Dendritic cell treated with granulocyte-macrophage colony-stimulating factor and Interleukin-4, amounts not matched to agents 40 ng/mL and 50 ng/mL, for 4 days (primary cell): ENCODE measurements around the gene CNPPD1.

Experiments
- H3K27ac Mint-ChIP-seq: one replicate; pipeline ENCODE4 v1.8.0; 2022; ENCODE audit warnings: mild to moderate bottlenecking, mixed read lengths
- H3K27me3 Mint-ChIP-seq: one replicate; pipeline ENCODE4 v1.8.0; 2022; ENCODE audit warnings: mild to moderate bottlenecking, mixed read lengths
- H3K36me3 Mint-ChIP-seq: one replicate; pipeline ENCODE4 v1.8.0; 2022; ENCODE audit warnings: low read depth, mixed read lengths
- H3K4me1 Mint-ChIP-seq: one replicate; pipeline ENCODE4 v1.8.0; 2022; ENCODE audit warnings: low read depth, mixed read lengths
- H3K4me3 Mint-ChIP-seq: one replicate; pipeline ENCODE4 v1.8.0; 2022; ENCODE audit warnings: mild to moderate bottlenecking, moderate library complexity, mixed read lengths
- H3K9me3 Mint-ChIP-seq: one replicate; pipeline ENCODE4 v1.8.0; 2022; ENCODE audit warnings: mixed read lengths
- intact Hi-C: fragments of 100-400 bp; cut with micrococcal nuclease; formaldehyde crosslinking; loops from one replicate; pipeline ENCODE4 v1.15.0; 2022

The CNPPD1 gene

GRCh38 chr2:219214141-219214540, 37.4 kb upstream of the CNPPD1 start:
- Mint-ChIP-seq H3K9me3 (no peaks in the 10 kb centered on the region), H3K4me3 (no peak overlapping the region), H3K27ac (no peak overlapping the region), H3K27me3 (peaks cover 15% of the 10 kb centered on the region), H3K4me1 (peaks cover 40% of the 10 kb centered on the region), H3K36me3 (peaks cover 70% of the 10 kb centered on the region)
- intact Hi-C loops = no loop called here

DNA sequence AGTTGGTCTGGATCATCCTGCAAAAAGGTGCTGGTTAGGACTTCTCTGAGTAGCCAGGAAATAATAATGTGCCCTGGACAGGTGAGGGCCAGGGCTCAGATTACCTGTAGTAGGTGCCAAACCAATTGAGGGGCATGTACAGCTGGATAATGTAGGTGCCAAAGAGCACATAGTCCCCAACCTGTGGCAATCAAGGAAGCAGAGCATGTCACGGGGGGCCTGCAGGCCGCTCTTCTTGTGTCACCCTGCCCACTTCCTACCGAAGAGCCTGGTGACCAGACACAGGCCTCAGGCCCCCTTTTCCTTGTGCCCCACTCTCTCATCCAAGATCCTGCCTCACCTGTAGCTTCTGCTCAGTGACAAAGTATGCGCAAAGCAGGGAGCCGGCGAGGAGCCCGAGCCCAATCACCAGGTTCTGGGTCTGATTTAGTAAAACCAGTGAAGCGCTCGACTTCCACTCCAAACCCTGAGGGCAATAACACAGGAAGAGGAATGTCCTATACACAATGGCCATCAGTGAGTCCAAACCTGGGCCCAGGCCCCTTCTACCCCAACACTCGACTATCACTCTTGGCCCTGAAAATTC, 36.9 kb upstream of the CNPPD1 start:
- H3K4me1 Mint-ChIP-seq = peaks cover 41% of the 10 kb centered on the region
- peaks cover 75% of the 10 kb centered on the region for H3K36me3 Mint-ChIP-seq
- H3K27ac Mint-ChIP-seq = no peak overlapping the region

DNA sequence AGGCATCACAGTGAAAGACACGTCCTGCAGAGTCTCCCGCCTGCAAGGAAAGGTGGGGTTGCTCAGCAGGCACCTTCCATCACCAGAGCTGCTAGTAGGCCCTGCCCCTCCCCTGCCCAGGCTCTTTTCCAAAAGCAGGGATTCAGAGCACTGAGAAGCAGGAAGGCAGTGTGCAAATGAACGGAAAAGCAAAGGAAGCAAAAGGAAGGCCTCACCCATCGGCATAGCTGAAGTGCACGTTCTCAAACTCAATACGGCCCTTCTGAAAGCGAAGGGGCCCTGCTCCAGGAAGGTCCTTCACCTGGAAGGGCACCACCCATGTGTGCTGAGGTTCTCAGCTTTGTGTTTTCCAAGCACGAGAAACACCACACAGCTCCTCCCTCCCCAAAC, 36.3 kb upstream of the CNPPD1 start:
- Mint-ChIP-seq H3K27ac (no peak overlapping the region), H3K36me3 (peaks cover 81% of the 10 kb centered on the region), H3K4me1 (peaks cover 40% of the 10 kb centered on the region), H3K27me3 (peaks cover 15% of the 10 kb centered on the region), H3K4me3 (no peak overlapping the region), H3K9me3 (no peaks in the 10 kb centered on the region)
- intact Hi-C loops = no loop called here

More for the DNA sequence above, 36.9 kb upstream of the CNPPD1 start:
- H3K9me3 Mint-ChIP-seq = no peaks in the 10 kb centered on the region
- intact Hi-C loops = no loop called here
- H3K27me3 Mint-ChIP-seq = peaks cover 15% of the 10 kb centered on the region
- no peak overlapping the region for H3K4me3 Mint-ChIP-seq

GRCh38 chr2:219210886-219211362, 34.2 kb upstream of the CNPPD1 start:
- intact Hi-C loops = loop anchor here (1.0 kb wide), 1 partner anchor 51 kb away; the partner anchor contains the start of gene NHEJ1
- H3K9me3 Mint-ChIP-seq = no peaks in the 10 kb centered on the region
- H3K36me3 Mint-ChIP-seq = peaks cover 74% of the 10 kb centered on the region
- peaks cover 4% of the 10 kb centered on the region for H3K27me3 Mint-ChIP-seq
- H3K27ac Mint-ChIP-seq = no peak overlapping the region
- H3K4me3 Mint-ChIP-seq = no peak overlapping the region
- peaks cover 36% of the 10 kb centered on the region for H3K4me1 Mint-ChIP-seq

DNA sequence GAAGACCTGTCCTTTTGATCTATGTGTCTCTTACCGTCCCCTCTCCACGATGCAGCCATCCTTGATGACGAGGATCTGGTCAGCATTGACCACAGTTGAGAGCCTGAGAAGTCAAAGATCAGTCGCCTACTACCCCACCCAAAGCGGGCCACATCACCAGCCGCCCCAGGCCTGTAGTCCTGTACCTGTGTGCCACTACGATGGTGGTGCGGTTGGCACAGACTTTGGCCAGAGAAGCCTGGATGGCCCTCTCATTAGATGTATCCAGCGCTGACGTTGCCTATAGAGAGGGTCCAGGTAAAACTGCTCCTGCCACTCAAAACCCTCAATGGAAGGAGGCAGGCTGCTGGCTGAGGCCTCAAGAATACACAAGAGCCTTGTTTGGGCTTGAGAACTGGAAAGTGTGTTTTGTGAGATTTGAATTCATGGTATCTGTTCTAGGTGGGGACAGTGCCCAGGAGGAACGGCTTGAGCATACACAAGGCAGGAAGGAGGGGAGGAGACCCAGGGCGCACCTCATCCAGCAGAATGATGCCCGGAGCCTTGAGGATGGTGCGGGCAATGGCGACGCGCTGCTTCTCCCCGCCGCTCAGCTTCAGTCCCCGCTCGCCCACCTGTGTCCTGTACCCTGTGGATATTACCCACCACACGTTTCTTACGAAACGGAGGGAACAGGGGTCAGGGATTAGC, 33.6 kb upstream of the CNPPD1 start:
- H3K36me3 Mint-ChIP-seq = peaks cover 69% of the 10 kb centered on the region
- intact Hi-C loops = no loop called here
- peaks cover 2% of the 10 kb centered on the region for H3K27me3 Mint-ChIP-seq
- H3K9me3 Mint-ChIP-seq = no peaks in the 10 kb centered on the region
- H3K27ac Mint-ChIP-seq = peak overlapping the region; percentile 1
- no peak overlapping the region for H3K4me3 Mint-ChIP-seq
- H3K4me1 Mint-ChIP-seq = peaks cover 33% of the 10 kb centered on the region

DNA sequence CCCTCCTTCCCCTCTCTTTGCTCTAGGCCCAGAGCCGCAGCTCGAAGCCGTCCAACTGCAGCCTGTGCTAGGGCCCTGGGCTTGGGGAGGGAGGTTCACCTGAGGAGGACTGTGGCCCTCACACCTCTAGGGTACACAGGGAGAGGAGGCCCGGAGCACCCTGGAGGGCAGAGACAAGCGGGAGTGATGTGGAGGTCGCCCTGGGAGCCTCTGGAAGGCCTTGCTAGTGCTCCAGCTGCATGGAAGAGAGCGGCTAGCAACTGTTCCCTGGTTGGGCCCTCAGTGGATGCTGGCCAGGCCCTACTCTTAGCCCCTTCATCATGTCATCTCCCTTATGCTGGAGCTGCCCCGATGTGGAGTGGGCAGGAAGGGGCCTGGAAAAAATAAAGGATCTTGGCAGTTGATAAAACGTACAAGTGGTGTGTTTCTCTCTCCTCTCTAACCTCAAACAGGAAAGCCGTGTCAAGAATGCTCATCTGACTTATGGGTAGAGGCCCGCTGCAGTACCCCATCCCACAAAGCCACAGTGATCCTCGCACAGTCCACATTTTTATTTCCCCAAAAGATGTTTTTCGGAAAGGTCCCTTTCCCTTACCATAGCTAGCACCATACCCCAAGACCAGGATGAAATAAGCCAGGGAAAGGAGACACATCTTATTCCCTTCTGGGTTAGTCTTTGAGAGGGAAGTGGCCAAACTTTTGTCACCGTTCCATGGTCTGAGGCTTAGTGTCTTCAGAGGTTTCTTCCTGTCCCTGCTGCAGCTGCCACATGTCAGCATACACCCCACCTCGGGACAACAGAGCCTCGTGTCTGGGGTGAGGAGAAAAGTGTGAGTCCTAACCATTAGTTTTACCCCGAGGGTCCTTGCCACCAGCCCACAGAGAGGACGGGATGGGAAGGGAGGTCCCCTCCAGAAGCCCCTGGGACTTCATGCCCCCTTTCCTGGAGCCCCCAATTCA, 32.8 kb upstream of the CNPPD1 start:
- H3K36me3 Mint-ChIP-seq = peaks cover 64% of the 10 kb centered on the region
- intact Hi-C loops = no loop called here
- no peak overlapping the region for H3K4me3 Mint-ChIP-seq
- H3K9me3 Mint-ChIP-seq = peaks cover 4% of the 10 kb centered on the region
- peaks cover 33% of the 10 kb centered on the region for H3K4me1 Mint-ChIP-seq
- peak overlapping the region; percentile 83 for H3K27ac Mint-ChIP-seq
- H3K27me3 Mint-ChIP-seq = peaks cover 4% of the 10 kb centered on the region

DNA sequence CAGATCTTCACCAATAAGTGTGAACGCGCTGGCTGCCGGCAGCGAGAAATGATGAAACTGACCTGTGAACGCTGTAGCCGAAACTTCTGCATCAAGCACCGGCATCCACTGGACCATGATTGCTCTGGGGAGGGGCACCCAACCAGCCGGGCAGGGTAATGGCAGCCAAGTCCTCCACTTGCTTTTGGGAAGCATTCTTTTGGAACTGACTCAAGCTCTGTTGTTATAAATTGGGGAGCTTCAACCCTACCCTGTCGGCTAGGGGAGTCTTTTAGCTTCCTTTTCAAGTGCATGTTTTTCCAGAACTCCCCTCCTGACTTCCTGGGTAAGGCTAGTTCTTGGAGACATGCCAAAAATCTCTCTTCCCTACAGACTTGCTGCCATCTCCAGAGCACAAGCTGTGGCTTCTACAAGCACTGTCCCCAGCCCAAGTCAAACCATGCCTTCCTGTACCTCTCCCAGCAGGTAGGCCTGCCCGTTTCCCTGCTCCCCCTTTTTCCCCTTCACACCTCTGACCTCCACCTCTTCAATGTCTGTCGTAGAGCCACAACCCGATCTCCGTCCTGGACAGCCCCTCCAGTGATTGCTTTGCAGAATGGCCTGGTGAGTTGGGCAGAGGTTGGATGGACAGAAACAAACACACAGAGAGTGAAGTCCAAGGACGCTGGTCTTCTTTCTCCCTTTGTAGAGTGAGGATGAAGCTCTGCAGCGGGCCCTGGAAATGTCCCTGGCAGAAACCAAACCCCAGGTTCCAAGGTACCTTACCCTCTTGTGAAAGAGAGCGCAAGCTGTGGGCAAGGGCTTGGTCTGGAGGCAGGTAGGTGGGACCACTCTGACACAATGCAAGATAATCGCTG, 31.4 kb upstream of the CNPPD1 start:
- Mint-ChIP-seq H3K4me3 (peak overlapping the region; percentile 71), H3K27me3 (peaks cover 4% of the 10 kb centered on the region), H3K27ac (peak overlapping the region; percentile 83), H3K36me3 (peaks cover 50% of the 10 kb centered on the region), H3K4me1 (peaks cover 33% of the 10 kb centered on the region), H3K9me3 (peaks cover 9% of the 10 kb centered on the region)
- intact Hi-C loops = no loop called here

DNA sequence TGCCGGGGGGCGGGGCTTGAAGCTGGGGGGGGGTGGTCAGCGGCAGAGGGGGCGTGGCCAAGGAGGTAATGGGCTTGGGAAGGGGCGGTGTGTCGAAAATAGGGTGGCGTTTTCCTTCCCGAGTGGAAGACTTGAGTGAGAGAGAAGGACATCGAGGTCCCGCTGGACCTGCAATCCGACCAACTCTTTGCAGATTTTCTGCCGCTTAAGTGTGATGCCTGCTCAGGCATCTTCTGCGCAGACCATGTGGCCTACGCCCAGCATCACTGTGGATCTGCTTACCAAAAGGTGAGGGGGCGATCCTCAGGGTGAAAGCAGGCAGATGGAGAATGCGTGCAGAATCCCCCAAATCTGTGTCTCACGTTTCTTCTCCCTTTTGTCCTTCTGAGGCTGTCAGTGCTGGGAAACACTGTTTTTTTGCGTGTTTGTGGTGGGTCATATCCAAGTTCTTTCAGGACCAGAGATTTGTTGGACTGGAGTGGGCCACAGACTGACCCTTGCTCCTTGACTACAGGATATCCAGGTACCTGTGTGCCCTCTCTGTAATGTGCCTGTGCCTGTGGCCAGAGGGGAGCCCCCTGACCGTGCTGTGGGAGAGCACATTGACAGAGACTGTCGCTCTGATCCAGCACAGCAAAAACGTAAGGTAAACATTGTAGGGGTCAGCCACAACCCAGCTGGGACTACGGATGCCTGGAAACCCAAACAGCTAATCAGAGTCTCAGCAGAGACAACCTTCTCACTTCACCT, 30.6 kb upstream of the CNPPD1 start:
- Mint-ChIP-seq H3K4me3 (peak overlapping the region; percentile 71), H3K27me3 (peaks cover 4% of the 10 kb centered on the region), H3K36me3 (peaks cover 42% of the 10 kb centered on the region), H3K4me1 (peaks cover 33% of the 10 kb centered on the region), H3K27ac (peak overlapping the region; percentile 83), H3K9me3 (peaks cover 9% of the 10 kb centered on the region)
- intact Hi-C loops = no loop called here

DNA sequence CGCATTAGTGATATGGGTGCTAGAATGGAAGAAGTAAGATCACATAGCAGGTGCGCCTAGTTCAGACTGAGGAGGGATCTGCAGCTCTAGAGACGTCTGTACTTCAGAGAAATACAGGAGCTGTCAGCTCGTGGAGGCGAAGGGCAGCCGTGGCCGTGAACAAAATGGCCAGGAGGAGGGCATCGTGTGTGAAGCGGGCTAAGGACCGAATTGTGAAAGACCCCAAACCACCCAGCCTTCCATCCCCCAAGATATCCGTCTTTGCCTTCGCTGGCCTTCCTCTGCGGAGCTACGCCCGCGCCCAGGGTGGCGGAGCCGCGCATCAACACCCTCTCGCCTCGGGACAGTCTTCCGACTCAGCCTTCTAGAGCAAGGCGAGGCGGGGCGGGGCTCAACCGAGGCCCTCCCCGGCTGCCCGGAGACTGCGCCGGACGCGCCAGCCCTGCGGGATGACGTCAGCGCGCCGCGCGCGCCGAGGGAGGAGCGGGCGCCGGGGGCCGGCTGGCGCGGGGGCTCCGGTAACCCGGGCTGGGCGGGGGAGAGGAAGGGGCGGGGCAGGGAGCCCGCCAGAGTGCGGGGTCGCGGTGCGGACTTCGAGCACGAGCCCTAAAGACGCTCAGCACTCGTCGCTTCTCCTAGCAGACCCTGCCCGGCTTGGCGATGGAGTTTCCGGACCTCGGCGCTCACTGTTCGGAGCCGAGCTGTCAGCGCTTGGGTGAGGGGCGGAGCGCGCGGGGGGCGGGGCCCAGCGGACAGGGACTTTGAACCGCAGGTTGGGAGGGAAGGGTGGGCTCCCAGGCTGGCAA, 29.8 kb upstream of the CNPPD1 start, which contains the start of gene ZFAND2B:
ZFAND2B (plus strand) TSS at position 455 of the 806 bp plus-strand sequence; CDS start at position 661, 206 bp downstream.
- Mint-ChIP-seq H3K27ac (peak within 1 kb of the TSS; percentile 83), H3K4me1 (peaks cover 33% of the 10 kb centered on the region), H3K27me3 (peaks cover 4% of the 10 kb centered on the region), H3K36me3 (peaks cover 37% of the 10 kb centered on the region), H3K4me3 (peak within 1 kb of the TSS; percentile 71), H3K9me3 (peaks cover 9% of the 10 kb centered on the region)
- intact Hi-C loops = loop anchor here (1.0 kb wide), 2 partner anchors 29 to 39 kb away; partner anchors contain the start of genes GLB1L and STK16

GRCh38 chr2:219205981-219206327, 29.2 kb upstream of the CNPPD1 start:
- Mint-ChIP-seq H3K27me3 (peaks cover 4% of the 10 kb centered on the region), H3K27ac (peak overlapping the region; percentile 83), H3K9me3 (peaks cover 9% of the 10 kb centered on the region), H3K36me3 (peaks cover 32% of the 10 kb centered on the region), H3K4me3 (peak overlapping the region; percentile 71), H3K4me1 (peaks cover 33% of the 10 kb centered on the region)
- intact Hi-C loops = loop anchor here (1.0 kb wide), 2 partner anchors 29 to 39 kb away; partner anchors contain the start of genes GLB1L and STK16

GRCh38 chr2:219205165-219205538, 28.4 kb upstream of the CNPPD1 start:
- Mint-ChIP-seq H3K36me3 (peaks cover 24% of the 10 kb centered on the region), H3K4me1 (peaks cover 32% of the 10 kb centered on the region), H3K27me3 (peaks cover 5% of the 10 kb centered on the region), H3K4me3 (no peak overlapping the region), H3K9me3 (peaks cover 9% of the 10 kb centered on the region), H3K27ac (no peak overlapping the region)
- intact Hi-C loops = no loop called here
